HAP-1 (cell line): ENCODE results near the gene RBM12.
"Not testable (repeated sequence)": the region's sequence is repeated elsewhere in the genome, so short reads cannot be mapped to it uniquely, and the experiment has no call there.

Source experiments
- DNase-seq, 2 experiments: peaks; one replicate each; pipeline ENCODE4 v3.0.0-alpha.2; 2016 to 2020; ENCODE audit warnings: low spot score in 2 of 2
- H3K27me3 ChIP-seq: fragments of 250-450 bp; sonication (Bioruptor Pico); 2 replicates; pipeline ENCODE4 v1.5.1; 2020; ENCODE audit warnings: low read depth, mild to moderate bottlenecking, moderate library complexity
- H3K36me3 ChIP-seq: fragments of 250-450 bp; sonication (Bioruptor Pico); replicated peaks from 2 replicates; pipeline ENCODE4 v1.5.1; 2020; ENCODE audit warnings: mild to moderate bottlenecking
- H3K4me1 ChIP-seq: fragments of 250-450 bp; sonication (Bioruptor Pico); 2 replicates; pipeline ENCODE4 v1.5.1; 2020; ENCODE audit warnings: mild to moderate bottlenecking
- H3K4me3 ChIP-seq: fragments of 250-450 bp; sonication (Bioruptor Pico); 2 replicates; pipeline ENCODE4 v1.5.1; 2020; ENCODE audit warnings: mild to moderate bottlenecking, moderate library complexity
- H3K9me3 ChIP-seq: fragments of 250-450 bp; sonication (Bioruptor Pico); 2 replicates; pipeline ENCODE4 v1.5.1; 2020; ENCODE audit warnings: mild to moderate bottlenecking, moderate library complexity
- in situ Hi-C: fragments of 300-500 bp; cut with MboI; formaldehyde crosslinking; loops from 3 replicates; pipeline ENCODE4 v1.14.3; 2020; ENCODE audit warnings: low sequenced_read_pairs, inconsistent platforms, mixed read lengths

The RBM12 gene

GRCh38 chr20:35664466-35665206 is at the start of gene RBM12, which contains the start of gene CPNE1:
Gene RBM12, minus strand, starts transcription at chr20:35664900. Its CDS starts 9,578 bp downstream, at chr20:35655322.
Gene CPNE1, minus strand, starts transcription at chr20:35664900. Its CDS starts 31,977 bp downstream, at chr20:35632923.
- H3K27me3 ChIP-seq = no peaks in the 10 kb centered on the region
- peak within 1 kb of the TSS; percentile 88 for H3K4me3 ChIP-seq
- peak; percentile 92 to 94 for DNase-seq
- peaks cover 15% of the 10 kb centered on the region for H3K4me1 ChIP-seq
- peaks cover 13% of the 10 kb centered on the region for H3K36me3 ChIP-seq
- no peaks in the 10 kb centered on the region for H3K9me3 ChIP-seq
- in situ Hi-C loops = no loop called here

DNA sequence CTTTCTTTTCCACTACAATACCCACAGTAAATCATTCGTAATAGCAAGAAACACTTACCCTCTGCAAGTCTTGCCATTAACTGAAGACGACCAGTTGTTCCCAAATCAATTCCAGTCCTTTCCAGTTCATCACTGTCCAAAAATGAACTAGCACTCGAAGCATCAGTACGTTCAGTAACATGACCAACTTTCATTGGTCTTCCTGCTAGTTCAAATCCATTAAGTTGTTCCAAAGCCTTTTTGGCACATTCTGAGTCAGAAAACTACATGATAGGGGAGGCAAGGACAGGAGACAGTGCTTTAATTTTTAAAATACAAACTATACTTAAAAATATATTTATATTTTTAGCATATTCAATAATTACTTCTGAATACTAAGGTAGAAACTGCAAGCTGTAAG is 49.4 kb upstream of the RBM12 start:
- Histone ChIP-seq H3K36me3 (peaks cover 94% of the 10 kb centered on the region), H3K9me3 (no peaks in the 10 kb centered on the region), H3K4me3 (no peak overlapping the region), H3K27me3 (no peaks in the 10 kb centered on the region), H3K4me1 (peaks cover 25% of the 10 kb centered on the region)
- no peak for DNase-seq
- in situ Hi-C loops = no loop called here

DNA sequence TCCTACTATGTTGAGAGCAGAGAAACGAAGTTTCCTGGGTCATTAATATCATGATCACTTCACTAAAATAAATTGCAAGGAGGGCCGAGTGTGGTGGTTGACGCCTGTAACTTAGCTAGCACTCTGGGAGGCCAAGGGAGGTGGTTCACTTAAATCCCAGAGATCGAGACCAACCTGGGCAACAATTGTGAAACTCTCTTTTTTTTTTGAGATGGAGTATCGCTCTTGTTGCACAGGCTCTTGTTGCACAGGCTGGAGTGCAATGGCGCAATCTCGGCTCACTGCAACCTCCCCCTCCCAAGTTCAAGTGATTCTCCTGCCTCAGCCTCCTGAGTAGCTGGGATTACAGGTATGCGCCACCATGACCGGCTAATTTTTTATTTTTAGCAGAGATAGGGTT is 48.4 kb upstream of the RBM12 start:
- peaks cover 93% of the 10 kb centered on the region for H3K36me3 ChIP-seq
- DNase-seq, H3K9me3 ChIP-seq, H3K27me3 ChIP-seq, in situ Hi-C loops, H3K4me3 ChIP-seq: not testable (repeated sequence)
- H3K4me1 ChIP-seq = peaks cover 25% of the 10 kb centered on the region

- in situ Hi-C loops = no loop called here
- Histone ChIP-seq H3K4me1 (peaks cover 25% of the 10 kb centered on the region), H3K27me3 (no peaks in the 10 kb centered on the region), H3K9me3 (no peaks in the 10 kb centered on the region), H3K4me3 (no peak overlapping the region), H3K36me3 (peaks cover 93% of the 10 kb centered on the region)
- no peak for DNase-seq
Observed at GRCh38 chr20:35711588-35712209, 47.0 kb upstream of the RBM12 start.

DNA sequence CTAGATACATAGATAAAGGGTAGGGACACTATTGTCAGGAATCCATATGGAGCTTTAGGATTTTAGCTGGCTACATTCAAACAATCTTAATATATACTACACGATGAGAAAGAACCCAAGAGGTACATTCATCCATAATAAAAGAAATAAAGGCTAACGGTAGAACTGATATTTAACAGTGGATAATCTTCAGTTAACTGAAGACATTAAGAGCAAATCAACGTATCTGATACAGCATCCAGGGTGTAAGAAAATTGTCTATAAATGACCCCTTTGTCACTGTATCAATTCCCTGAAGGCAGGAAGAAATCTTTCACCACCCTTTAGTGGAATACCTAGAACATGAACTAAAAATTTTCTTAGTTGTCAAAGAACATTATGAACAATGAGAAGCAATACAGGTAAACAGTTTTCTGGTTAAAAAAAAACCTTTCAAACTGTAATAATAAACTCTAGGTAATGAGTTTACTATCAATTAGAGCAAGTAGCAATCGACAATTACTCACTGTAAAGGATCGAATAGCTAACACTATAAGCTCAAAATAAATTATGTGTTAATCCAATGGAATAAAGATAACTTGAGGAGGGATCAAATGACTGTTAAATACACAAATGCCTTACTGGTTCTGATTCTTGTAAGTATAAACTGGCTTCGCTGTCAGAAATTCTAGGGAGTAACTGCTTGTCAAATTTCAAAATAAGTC is 46.3 kb upstream of the RBM12 start:
- Histone ChIP-seq H3K27me3 (no peaks in the 10 kb centered on the region), H3K4me3 (no peak overlapping the region), H3K9me3 (no peaks in the 10 kb centered on the region), H3K4me1 (peaks cover 25% of the 10 kb centered on the region), H3K36me3 (peaks cover 93% of the 10 kb centered on the region)
- in situ Hi-C loops = no loop called here
- DNase-seq = no peak

- H3K4me3 ChIP-seq = no peak overlapping the region
- peaks cover 93% of the 10 kb centered on the region for H3K36me3 ChIP-seq
- DNase-seq = no peak
- no peaks in the 10 kb centered on the region for H3K9me3 ChIP-seq
- H3K27me3 ChIP-seq = no peaks in the 10 kb centered on the region
- in situ Hi-C loops = no loop called here
- peaks cover 25% of the 10 kb centered on the region for H3K4me1 ChIP-seq
Observed at GRCh38 chr20:35710039-35710438, 45.3 kb upstream of the RBM12 start.

DNA sequence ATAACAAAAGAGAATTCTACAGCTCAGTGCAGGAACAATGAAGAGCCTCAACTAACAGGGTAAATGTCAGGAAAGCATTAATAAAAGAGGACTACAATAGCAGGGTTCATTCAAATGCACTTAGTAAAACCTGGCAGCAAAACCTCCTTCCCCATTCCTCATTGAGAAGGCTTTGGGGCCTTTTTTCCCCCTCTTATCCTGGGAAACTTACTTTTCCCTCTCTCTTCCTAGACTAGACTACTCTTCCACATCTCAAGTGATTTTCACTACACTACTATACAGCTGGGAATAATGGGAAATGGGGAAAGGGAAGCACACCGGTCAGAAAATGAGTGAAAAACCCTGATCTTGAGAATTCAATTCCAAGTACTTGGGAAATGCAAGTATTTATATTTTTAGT is 44.6 kb upstream of the RBM12 start:
- DNase-seq = peak; percentile 62 to 95
- Histone ChIP-seq H3K4me1 (peaks cover 25% of the 10 kb centered on the region), H3K9me3 (no peaks in the 10 kb centered on the region), H3K36me3 (peaks cover 93% of the 10 kb centered on the region), H3K27me3 (no peaks in the 10 kb centered on the region), H3K4me3 (no peak overlapping the region)
- in situ Hi-C loops = no loop called here

GRCh38 chr20:35708502-35708901 is 43.8 kb upstream of the RBM12 start:
- Histone ChIP-seq H3K36me3 (peaks cover 93% of the 10 kb centered on the region), H3K9me3 (no peaks in the 10 kb centered on the region), H3K4me3 (no peak overlapping the region), H3K4me1 (peaks cover 25% of the 10 kb centered on the region), H3K27me3 (no peaks in the 10 kb centered on the region)
- DNase-seq = no peak
- in situ Hi-C loops = no loop called here

DNA sequence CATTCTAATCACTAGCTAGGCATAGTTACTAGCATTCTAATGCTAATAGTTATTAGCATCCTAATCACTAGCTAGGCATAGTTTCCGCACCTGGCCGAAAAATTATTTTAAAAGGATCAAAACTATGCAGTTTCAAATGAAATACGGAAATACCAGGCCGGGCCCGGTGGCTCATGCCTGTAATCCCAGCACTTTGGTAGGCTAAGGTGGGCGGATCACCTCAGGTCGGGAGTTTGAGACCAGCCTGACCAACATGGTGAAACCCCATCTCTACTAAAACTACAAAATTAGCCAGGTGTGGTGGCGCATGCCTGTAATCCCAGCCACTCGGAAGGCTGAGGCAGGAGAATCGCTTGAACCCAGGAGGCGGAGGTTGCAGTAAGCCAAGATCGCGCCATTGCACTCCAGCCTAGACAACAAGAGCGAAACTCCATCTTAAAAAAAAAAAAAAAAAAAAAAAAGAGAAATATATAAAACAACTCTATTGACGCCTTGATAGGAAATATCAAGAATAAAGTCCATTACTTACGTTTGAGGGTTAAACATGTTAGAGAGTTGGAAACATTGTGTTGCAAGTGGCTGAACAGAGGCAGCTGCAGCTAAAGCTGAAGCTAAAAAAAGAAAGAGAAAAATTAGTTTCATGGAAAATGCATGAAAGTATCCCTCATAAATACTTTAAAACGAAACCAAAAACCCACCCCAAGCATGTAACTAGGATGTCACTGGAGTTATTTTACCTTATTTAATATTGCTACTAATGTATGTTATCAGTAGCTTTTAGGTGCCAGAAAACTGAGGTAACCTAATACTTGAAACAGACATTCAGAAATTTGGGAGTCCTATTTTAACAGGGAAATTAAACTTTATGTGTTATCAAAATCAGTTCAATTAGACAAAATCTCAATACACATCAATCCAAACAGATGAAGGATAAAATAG is 42.2 kb upstream of the RBM12 start:
- H3K9me3 ChIP-seq, H3K4me3 ChIP-seq, H3K27me3 ChIP-seq, in situ Hi-C loops, DNase-seq: not testable (repeated sequence)
- Histone ChIP-seq H3K4me1 (peaks cover 25% of the 10 kb centered on the region), H3K36me3 (peaks cover 98% of the 10 kb centered on the region)

DNA sequence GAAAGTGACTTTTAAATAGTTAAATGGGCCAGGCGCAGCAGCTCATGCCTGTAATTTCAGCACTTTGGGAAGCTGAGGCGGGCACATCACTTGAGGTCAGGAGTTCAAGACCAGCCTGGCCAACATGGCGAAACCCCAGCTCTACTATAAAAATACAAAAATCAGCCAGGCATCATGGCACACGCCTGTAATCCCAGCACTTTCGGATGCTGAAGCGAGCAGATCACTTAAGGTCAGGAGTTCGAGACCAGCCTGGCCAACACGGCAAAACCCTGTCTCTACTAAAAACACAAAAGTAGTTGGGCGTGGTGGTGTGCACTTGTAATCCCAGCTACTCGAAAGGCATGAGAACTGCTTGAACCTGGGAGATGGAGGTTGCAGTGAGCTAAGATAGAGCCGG is 41.2 kb upstream of the RBM12 start:
- H3K36me3 ChIP-seq = peaks cover 96% of the 10 kb centered on the region
- H3K9me3 ChIP-seq, in situ Hi-C loops, H3K4me3 ChIP-seq, DNase-seq, H3K27me3 ChIP-seq: not testable (repeated sequence)
- peaks cover 17% of the 10 kb centered on the region for H3K4me1 ChIP-seq

DNA sequence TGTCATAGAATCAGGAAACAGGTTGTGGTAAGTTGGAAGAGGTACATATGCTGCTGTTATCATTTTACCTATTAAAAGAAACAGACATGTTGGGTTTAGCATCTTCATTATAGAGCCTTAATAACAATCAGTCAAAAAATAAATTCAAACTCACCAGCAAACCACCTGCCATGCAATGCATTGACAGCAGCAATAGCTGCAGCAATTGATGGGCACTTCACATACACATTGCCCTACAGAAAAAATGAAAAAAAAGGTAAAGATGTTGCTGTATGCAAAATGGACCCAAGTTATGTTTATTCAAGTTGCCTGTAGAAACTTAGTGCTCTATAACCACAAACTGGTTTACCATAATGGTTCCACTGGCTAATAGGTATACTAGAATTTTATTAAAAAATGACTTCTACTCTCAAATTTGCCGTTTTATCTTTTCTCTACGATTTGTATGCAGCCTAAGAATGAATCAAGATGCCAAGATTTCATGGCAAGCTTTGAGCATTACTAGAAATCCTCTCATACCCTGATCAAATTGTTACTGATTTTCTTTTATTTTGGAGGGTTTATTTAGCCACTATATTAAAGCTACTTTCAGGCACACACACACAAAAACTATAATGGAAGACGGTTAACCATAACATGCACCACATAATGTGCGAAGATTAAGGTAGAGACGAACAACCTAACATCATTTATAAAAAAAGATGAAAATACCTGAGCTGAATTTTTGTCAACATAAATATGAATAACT is 40.0 kb upstream of the RBM12 start:
- no peak overlapping the region for H3K4me3 ChIP-seq
- peaks cover 88% of the 10 kb centered on the region for H3K36me3 ChIP-seq
- H3K4me1 ChIP-seq = peaks cover 14% of the 10 kb centered on the region
- in situ Hi-C loops = no loop called here
- no peak for DNase-seq
- no peaks in the 10 kb centered on the region for H3K9me3 ChIP-seq
- no peaks in the 10 kb centered on the region for H3K27me3 ChIP-seq

- Histone ChIP-seq H3K4me3 (no peak overlapping the region), H3K36me3 (peaks cover 75% of the 10 kb centered on the region), H3K27me3 (no peaks in the 10 kb centered on the region), H3K4me1 (peaks cover 11% of the 10 kb centered on the region), H3K9me3 (no peaks in the 10 kb centered on the region)
- DNase-seq = no peak
- in situ Hi-C loops = no loop called here
Observed at GRCh38 chr20:35702824-35703695, 38.4 kb upstream of the RBM12 start.
